H1 (cell line): ENCODE measurements around the gene IGFBP1. TPM values are rescaled to one million over a fixed set of nuclear protein-coding genes. Genes with fewer than 3 reads are reported as not detected.

Experiments used
- CEBPB ChIP-seq: IDR thresholded peaks from 2 replicates; pipeline ENCODE4 v1.6.1; 2012; ENCODE audit warnings: low read depth, low read length
- EZH2 ChIP-seq: fragments of 200-600 bp; sonication (generic); IDR thresholded peaks from 2 replicates; pipeline ENCODE4 v1.7.1; 2012; ENCODE audit warnings: low read depth, mild to moderate bottlenecking, moderate library complexity, low read length, inconsistent platforms; ENCODE audit not compliant: severe bottlenecking
- JUND ChIP-seq: IDR thresholded peaks from 2 replicates; pipeline ENCODE4 v1.6.1; 2011; ENCODE audit warnings: mild to moderate bottlenecking, improper control_type of control experiment, low read length
- SP1 ChIP-seq: IDR thresholded peaks from 2 replicates; pipeline ENCODE4 v1.6.1; 2011; ENCODE audit warnings: low read depth, low read length
- polyA plus RNA-seq, 7 experiments: library from polyadenylated mRNA; depleted of rRNA in 3 of 7; stranded (reverse) in 5 of 7; unstranded in 2 of 7; fragments of >200 nt in 5 of 7; fragments of 200-250 nt in 2 of 7; gene quantifications; 1 replicate in 5 of 7; 2 replicates in 1 of 7; 4 replicates in 1 of 7; pipeline versions ENCODE4 v1.2.1 to v1.2.3, GENCODE V29; 2011 to 2013; ENCODE audit warnings: missing spikeins in 2 of 7, mixed read lengths in 2 of 7
- total RNA-seq: library from RNA; stranded (reverse); fragmentation: NEBNext Ultra II Directional; extraction: Animal tissue kit (Norgen Biotek cat#: 25700); gene quantifications from 2 replicates; pipeline ENCODE4 v1.2.1, GENCODE V29; 2021
- TF ChIP-seq, protein P1 (sequence below): IDR thresholded peaks from 2 replicates; pipeline ENCODE4 v1.6.1; 2012; ENCODE audit warnings: low read length, inconsistent platforms
- TF ChIP-seq, protein P2 (sequence below): IDR thresholded peaks from 2 replicates; pipeline ENCODE4 v1.6.1; 2011; ENCODE audit warnings: low read length, improper control_type of control experiment
- TF ChIP-seq, protein P3 (sequence below): IDR thresholded peaks from 2 replicates; pipeline ENCODE4 v1.6.1; 2012; ENCODE audit warnings: inconsistent platforms

The IGFBP1 gene
- total and polyA plus RNA-seq, 2 of the 8 experiments (the other 6 are each of a cell fraction or from before 2014, with no cell fraction given): not detected

DNA sequence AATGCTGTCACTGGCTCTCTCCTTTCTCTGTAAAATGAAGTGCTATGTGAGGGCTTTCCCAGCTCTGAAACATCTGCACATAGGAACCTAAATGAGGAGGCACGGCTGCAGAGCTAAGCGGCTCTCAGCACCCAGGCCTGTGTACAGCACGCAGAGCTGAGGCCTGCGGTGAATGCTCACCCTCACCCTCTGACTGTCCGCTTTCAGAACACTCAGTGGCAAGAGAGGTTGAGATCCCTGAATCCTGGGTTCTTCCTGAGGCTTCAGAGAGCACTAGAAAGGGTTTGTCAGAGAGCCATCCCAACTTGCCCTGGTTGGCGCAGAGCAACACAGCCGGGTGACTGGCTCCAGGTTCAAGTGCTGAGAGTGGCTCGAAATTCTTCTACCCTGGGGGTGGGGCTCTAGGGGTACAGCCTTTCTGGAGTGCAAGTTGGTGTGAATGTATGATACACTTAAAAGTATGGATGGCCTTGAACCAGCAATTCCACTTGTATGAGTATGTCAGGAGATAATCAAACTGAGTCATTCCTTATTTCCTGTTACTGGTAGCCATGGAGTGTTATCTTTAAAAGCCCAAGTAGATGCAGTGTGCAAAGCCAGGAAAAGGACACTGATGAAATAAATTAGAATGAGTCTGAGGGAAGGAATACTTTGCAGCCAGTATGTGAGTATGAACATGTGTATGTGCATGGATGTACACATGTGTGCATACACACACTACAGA is 13.7 kb upstream of the IGFBP1 start (continued):
- TF ChIP-seq, protein P1, sequence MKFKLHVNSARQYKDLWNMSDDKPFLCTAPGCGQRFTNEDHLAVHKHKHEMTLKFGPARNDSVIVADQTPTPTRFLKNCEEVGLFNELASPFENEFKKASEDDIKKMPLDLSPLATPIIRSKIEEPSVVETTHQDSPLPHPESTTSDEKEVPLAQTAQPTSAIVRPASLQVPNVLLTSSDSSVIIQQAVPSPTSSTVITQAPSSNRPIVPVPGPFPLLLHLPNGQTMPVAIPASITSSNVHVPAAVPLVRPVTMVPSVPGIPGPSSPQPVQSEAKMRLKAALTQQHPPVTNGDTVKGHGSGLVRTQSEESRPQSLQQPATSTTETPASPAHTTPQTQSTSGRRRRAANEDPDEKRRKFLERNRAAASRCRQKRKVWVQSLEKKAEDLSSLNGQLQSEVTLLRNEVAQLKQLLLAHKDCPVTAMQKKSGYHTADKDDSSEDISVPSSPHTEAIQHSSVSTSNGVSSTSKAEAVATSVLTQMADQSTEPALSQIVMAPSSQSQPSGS: no peak
- TF ChIP-seq EZH2: no peak
- no peak for TF ChIP-seq SP1
- TF ChIP-seq CEBPB: no peak
- no peak for TF ChIP-seq JUND
- TF ChIP-seq, protein P2, sequence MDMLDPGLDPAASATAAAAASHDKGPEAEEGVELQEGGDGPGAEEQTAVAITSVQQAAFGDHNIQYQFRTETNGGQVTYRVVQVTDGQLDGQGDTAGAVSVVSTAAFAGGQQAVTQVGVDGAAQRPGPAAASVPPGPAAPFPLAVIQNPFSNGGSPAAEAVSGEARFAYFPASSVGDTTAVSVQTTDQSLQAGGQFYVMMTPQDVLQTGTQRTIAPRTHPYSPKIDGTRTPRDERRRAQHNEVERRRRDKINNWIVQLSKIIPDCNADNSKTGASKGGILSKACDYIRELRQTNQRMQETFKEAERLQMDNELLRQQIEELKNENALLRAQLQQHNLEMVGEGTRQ: no peak
- TF ChIP-seq, protein P3, sequence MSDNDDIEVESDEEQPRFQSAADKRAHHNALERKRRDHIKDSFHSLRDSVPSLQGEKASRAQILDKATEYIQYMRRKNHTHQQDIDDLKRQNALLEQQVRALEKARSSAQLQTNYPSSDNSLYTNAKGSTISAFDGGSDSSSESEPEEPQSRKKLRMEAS: no peak
